ENCODE measurements around the gene TAS2R1. TPM values are rescaled to one million over a fixed set of nuclear protein-coding genes. Genes with fewer than 3 reads are reported as not detected.

The TAS2R1 gene
- total RNA-seq, 1 experiment from 2014 or later, result not detected

DNA sequence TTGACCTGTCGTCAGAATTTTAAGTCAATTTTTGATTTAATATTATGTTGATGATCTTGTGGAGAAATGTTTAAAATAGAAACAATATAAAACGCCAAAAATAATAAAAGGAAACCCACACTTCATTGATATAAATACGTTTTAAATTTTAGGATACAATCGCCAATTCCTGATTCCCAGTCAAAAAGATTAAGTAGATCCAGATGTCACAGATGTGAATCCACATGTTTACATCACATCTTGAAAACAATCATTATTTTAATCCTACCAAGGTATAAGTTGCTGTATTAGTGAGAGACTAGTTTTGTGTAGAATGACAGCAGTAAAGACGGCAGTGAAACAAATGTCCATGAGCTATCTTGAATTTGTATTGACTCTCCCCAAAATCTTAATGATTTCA is 4.9 kb downstream of the TAS2R1 start:
- intact Hi-C loops (cut with micrococcal nuclease), result no loop called here
- no TSS peak for BruUV-seq (replicated peaks)
- Mint-ChIP-seq H3K4me3 (ENCODE audit: unreplicated experiment) (no peak overlapping the region), H3K36me3 (ENCODE audit: insufficient read depth, unreplicated experiment) (no peaks in the 10 kb centered on the region), H3K4me1 (ENCODE audit: insufficient read depth, unreplicated experiment) (peaks cover 5% of the 10 kb centered on the region), H3K27ac (ENCODE audit: low read depth, unreplicated experiment) (no peak overlapping the region), H3K9me3 (ENCODE audit: unreplicated experiment) (no peaks in the 10 kb centered on the region), H3K27me3 (ENCODE audit: insufficient read depth, unreplicated experiment) (no peaks in the 10 kb centered on the region)
- POLR2A ChIA-PET, result no interaction called here
- CTCF ChIA-PET, result interaction anchor here (0.6 to 0.7 kb wide), 2 partner anchors 28 to 1221 kb away, joined by 3 read pairs; no protein-coding TSS in a partner anchor
- no peak for DNase-seq (ENCODE audit: unreplicated experiment)
- TF ChIP-seq, protein P1, sequence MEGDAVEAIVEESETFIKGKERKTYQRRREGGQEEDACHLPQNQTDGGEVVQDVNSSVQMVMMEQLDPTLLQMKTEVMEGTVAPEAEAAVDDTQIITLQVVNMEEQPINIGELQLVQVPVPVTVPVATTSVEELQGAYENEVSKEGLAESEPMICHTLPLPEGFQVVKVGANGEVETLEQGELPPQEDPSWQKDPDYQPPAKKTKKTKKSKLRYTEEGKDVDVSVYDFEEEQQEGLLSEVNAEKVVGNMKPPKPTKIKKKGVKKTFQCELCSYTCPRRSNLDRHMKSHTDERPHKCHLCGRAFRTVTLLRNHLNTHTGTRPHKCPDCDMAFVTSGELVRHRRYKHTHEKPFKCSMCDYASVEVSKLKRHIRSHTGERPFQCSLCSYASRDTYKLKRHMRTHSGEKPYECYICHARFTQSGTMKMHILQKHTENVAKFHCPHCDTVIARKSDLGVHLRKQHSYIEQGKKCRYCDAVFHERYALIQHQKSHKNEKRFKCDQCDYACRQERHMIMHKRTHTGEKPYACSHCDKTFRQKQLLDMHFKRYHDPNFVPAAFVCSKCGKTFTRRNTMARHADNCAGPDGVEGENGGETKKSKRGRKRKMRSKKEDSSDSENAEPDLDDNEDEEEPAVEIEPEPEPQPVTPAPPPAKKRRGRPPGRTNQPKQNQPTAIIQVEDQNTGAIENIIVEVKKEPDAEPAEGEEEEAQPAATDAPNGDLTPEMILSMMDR (IDR thresholded peaks at IDR 0.05; ENCODE audit: unreplicated experiment), result no peak

DNA sequence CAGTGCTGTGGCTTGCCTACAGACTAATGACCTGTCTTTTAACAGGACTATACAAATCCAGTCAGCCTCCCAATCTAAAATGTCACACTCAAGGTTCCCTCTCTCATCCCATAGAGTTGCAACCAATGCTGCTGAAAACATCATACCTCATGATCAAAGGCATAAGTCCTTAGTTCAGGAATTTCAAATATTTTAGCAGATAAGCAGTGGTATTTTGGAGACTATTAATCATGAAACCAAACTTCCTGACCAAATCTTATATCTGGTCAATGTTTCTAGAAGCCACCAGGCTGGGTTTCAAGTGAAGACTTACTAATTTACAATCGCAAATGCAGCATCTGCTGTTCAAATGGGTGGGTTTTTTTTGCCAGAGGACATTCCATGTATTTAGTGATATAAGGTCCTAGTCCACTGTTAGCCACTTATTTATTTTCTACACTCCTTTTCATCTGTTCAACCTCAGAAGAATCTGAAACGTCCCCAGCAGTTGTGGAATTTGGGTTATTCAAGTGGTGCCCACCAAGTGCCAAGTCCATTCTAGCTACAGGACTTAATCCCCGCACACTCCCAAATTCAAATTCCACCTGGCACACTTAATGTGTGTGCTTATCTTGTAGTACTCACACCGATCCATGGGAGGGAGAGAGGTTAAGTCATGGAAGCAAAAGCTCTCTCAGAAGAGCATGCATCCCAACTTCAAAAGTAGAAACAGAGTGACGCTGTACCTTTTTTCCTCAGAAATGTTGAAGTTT is 5.8 kb downstream of the TAS2R1 start:
- H3K36me3 Mint-ChIP-seq (ENCODE audit: insufficient read depth, unreplicated experiment), result no peaks in the 10 kb centered on the region
- BruUV-seq (replicated peaks), result no TSS peak
- H3K9me3 Mint-ChIP-seq (ENCODE audit: unreplicated experiment), result no peaks in the 10 kb centered on the region
- H3K27me3 Mint-ChIP-seq (ENCODE audit: insufficient read depth, unreplicated experiment), result no peaks in the 10 kb centered on the region
- ChIA-PET CTCF (interaction anchor here (0.7 kb wide), 1 partner anchor 1220 kb away, joined by 3 read pairs; no protein-coding TSS in a partner anchor), POLR2A (no interaction called here)
- DNase-seq (ENCODE audit: unreplicated experiment), result no peak
- TF ChIP-seq, protein P1 (IDR thresholded peaks at IDR 0.05; ENCODE audit: unreplicated experiment), result no peak
- peaks cover 5% of the 10 kb centered on the region for H3K4me1 Mint-ChIP-seq (ENCODE audit: insufficient read depth, unreplicated experiment)
- intact Hi-C loops (cut with micrococcal nuclease), result no loop called here
- H3K27ac Mint-ChIP-seq (ENCODE audit: low read depth, unreplicated experiment), result no peak overlapping the region
- no peak overlapping the region for H3K4me3 Mint-ChIP-seq (ENCODE audit: unreplicated experiment)

DNA sequence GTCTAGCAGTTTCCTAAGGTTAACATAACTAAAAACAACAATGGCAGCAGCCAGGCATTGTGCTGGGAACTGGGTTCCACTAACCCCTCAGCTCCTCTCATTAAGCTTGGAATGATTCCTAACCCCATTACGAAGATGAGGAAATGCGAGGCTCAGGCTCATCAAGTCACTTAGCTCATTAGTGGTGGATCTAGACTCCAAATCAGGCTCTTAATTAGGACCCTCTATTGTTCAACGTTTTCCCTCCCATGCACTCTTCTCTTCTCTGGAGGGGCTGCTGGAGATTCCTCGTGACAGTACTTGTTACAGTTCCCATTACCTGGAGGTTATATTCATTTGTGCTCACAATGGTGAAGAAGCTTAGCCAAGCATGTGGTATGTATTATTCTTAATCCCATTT is 6.5 kb downstream of the TAS2R1 start:
- no TSS peak for BruUV-seq (replicated peaks)
- DNase-seq (ENCODE audit: unreplicated experiment), result no peak
- Mint-ChIP-seq H3K27ac (ENCODE audit: low read depth, unreplicated experiment) (no peak overlapping the region), H3K4me3 (ENCODE audit: unreplicated experiment) (no peak overlapping the region), H3K4me1 (ENCODE audit: insufficient read depth, unreplicated experiment) (peaks cover 5% of the 10 kb centered on the region), H3K36me3 (ENCODE audit: insufficient read depth, unreplicated experiment) (no peaks in the 10 kb centered on the region), H3K9me3 (ENCODE audit: unreplicated experiment) (no peaks in the 10 kb centered on the region), H3K27me3 (ENCODE audit: insufficient read depth, unreplicated experiment) (peaks cover 7% of the 10 kb centered on the region)
- CTCF ChIA-PET, result no interaction called here
- TF ChIP-seq, protein P1 (IDR thresholded peaks at IDR 0.05; ENCODE audit: unreplicated experiment), result no peak
- POLR2A ChIA-PET, result no interaction called here
- intact Hi-C loops (cut with micrococcal nuclease), result no loop called here

DNA sequence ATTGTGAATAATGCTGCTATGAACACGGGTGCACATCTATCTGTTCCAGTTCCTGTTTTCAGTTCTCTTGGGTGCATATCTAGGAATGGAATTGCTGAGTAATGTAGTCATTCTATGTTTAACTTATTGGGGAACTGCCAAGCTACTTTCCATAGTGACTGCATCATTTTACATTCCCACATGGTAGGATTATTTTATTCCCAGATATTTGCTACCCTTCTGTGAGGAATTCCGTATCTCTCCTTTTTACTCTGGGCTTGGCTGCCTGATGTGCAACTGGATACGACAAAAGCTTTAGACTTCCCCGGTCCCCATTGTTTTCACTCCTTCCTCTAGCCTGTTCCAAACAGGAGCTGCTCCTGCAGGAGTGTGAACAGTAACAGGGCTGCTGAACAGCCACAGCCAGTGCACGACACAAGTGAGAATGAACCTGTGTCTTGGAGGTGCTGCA is 7.2 kb downstream of the TAS2R1 start:
- DNase-seq (ENCODE audit: unreplicated experiment), result no peak
- no peaks in the 10 kb centered on the region for H3K9me3 Mint-ChIP-seq (ENCODE audit: unreplicated experiment)
- BruUV-seq (replicated peaks), result no TSS peak
- H3K27me3 Mint-ChIP-seq (ENCODE audit: insufficient read depth, unreplicated experiment), result peaks cover 12% of the 10 kb centered on the region
- intact Hi-C loops (cut with micrococcal nuclease), result no loop called here
- no peak overlapping the region for H3K27ac Mint-ChIP-seq (ENCODE audit: low read depth, unreplicated experiment)
- CTCF ChIA-PET, result no interaction called here
- POLR2A ChIA-PET, result no interaction called here
- H3K4me3 Mint-ChIP-seq (ENCODE audit: unreplicated experiment), result no peak overlapping the region
- no peaks in the 10 kb centered on the region for H3K36me3 Mint-ChIP-seq (ENCODE audit: insufficient read depth, unreplicated experiment)
- TF ChIP-seq, protein P1 (IDR thresholded peaks at IDR 0.05; ENCODE audit: unreplicated experiment), result no peak
- peaks cover 5% of the 10 kb centered on the region for H3K4me1 Mint-ChIP-seq (ENCODE audit: insufficient read depth, unreplicated experiment)

Data from MCF 10A (cell line).